NCI-H2196 (cell line): Measurements from ENCODE around the gene ATG5.

Source experiments
- DNase-seq: peaks from one replicate; lab custom pipeline; 2025; ENCODE audit not compliant: unreplicated experiment; lab: John Stamatoyannopoulos, UW

ATG5 gene

DNA sequence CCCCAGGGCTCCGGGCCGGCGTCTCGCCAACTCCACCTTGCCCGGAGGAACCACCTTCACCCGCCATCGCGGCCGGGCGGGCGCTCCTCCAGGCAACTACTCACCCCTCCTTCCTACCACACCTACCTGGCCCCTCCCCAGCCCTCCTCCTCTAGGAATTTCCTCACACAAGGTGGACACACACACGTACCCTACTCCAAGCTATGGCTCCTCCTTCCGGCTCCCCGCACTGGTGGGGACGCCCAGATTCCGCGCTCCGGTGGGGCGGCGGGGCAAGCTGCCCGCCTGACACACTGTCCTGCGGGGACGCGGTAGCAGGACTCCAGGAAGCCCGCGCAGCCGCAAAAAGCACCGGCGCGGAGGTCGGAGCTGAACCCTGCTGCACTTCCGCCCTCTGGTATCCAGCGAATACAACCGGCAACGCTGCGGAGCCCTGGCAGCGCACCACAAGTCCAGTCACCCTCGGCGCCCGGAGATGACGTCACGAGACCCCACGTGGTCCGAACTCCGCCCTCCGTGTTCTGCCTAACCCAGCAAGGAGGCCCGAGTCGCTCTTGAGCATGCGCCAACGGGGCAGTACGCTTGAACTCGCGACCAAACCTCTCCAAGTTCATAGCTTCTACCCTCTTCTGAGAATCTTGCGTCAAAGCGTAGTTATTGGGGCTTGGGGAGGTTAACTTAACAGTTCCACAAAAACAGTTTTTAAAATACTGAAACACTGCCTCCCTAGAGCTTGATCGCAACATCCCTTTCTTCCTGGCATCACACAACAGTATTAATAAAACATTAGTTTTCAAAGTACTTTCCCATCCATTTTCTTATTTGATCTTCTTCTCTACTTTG, at the start of gene ATG5:
TSS of gene ATG5 (minus strand) at position 425 of the 843 bp plus-strand sequence. CDS start 9,552 bp downstream, outside the sequence.
- DNase-seq = peak; percentile 98

DNA sequence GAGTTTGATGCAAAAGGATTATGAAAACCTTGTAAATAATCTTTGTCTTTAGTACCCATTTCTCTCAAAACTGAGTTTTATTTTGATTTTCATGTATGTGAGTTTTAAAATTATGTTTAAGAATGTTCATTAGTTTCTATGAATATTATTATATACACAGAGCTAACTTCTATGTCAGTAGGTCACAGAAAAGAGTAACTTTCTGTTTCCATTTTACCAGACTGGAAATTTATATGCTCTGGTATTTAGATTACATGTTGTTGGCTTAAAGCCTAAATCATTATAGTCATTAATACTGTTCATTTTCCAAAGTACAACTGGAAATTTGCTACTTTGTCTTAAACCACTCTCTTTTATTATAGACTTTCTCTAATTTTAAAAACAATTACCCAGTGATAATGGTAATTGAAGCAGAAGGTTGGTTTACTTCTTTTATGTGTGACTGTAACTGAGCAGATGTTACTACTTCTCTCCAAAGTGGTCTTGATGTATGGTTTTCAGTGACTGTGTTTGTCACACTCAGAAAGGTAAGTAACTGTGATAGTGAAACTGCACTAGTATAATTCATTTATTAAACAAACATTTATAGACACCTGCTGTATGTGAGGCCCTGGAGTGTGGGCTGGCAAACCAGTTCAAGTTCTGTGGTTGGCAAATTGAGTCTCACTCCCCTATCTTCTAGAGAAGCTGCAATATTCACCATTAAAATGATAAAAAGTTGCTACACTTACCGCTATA, 48.1 kb upstream of the ATG5 start:
- no peak for DNase-seq

DNA sequence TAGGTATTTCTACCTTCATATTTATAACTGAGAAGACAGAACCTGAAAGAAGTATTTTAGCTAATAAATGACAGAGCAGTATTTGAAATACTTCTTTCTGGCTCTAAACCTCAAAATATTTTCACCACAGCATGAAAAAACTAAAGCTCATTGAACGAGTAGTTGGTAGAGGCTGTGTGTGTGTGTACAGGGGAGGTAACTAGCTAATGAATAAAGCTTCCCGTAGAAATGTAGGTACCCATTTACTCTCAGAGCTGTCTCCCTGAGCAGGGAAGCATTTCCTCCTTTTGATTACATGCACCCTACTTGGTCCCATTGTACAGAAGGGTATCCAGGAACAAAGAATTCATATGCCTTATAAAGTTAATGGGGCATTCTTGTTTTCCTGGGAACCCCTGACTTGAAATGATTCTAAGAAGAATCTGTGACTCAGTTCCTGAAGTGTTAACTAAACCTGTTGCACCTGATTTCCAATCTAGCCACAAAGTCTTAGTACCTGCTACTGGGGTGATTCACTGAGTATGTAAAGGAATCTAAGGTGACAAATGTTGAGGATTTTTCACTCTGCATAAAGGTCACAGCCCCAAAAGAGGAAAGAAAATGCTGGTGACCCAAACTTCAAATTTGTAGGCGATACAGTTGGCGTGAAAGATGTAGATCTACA, 47.4 kb upstream of the ATG5 start:
- no peak for DNase-seq

DNA sequence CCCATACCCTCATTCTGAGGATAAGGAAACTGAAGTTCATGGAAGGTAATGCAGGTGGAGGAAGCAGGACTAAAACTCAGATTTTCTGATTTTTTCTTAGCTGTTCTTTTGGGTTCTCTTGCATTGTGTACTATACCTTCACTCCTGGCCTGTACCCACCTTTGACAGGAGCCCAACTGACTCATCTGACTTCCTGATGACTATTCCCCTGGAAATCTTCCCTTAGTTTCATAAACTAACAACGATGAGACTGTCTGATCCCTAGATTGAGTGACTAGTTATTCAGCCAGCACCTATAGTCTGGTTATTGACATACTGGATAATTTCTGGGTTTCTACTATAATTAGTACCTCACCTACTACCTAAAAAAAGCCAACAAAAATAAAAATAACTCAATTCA, 45.1 kb upstream of the ATG5 start:
- no peak for DNase-seq

DNA sequence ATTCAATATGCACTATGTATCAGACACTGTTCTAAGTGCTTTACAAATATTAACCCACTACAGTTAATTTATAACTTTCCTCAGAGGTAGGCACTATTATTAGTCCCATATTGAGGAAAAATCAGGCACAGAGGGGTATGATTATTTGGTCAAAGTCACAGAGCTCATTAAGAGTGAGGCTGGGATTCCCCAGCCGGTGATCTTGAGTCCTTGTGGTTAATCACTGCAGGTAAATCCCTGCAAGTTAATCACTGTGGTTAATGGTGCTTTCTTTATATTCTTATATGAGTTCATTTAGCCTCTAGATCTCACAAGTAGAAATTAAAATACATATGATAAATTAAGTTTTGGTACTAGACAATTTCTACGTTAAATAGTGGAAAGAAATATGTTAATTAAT, 44.2 kb upstream of the ATG5 start:
- DNase-seq = no peak

DNA sequence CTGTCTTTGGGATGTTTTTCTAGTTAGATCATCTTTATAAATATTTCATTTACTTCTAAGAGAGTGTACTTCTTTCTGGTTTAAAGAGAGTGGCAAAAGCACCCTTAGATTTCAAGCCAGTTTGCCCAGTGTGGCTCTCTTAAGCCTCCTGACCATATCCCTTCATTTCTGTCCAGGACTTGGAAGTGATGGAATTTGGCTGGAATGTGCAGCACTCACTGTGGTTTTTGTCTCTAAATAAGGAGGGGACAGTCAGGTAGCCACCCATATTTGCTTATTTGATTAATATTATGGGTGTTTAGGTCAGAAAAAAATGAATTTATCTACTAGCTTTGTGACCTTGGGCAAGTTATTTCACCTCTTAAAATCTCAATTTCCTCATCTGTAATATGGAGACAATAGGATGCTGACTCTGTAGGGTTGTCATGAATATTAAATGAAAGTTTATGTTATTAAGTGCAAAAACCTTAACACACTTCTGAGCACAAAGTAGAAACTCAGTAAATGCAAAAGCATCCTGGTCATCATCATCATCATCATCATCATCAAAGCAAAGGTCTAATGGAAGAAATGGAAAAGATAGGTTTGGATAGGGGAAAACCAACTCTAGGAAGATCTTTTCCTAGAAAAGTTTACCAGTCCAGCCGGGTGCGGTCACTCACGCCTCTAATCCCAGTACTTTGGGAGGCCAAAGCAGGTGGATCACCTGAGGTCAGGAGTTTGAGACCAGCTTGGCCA, 38.0 kb upstream of the ATG5 start:
- DNase-seq = no peak

DNA sequence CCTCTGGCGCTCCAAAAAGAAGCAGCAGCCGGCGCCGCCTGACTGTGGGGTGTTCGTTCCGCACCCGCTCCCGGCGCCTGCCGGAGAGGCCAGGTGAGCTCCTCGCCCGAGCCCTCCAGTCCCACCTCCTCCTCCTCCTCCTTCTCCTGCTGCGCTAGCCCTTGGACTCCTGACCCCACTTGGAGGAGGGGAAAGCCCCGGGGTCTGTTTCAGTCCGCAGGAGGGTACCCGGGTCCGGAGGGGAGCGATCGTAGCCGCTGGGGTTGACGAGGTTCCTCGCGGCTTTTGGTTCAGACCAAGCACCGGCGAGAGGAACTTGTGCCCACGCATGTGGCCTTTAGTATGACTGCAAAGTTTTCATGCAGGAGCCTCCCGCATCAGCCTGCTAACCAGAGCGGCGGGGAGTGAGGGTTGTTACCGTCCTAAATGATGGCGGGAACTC, 35.5 kb upstream of the ATG5 start:
- peak; percentile 16 for DNase-seq

DNA sequence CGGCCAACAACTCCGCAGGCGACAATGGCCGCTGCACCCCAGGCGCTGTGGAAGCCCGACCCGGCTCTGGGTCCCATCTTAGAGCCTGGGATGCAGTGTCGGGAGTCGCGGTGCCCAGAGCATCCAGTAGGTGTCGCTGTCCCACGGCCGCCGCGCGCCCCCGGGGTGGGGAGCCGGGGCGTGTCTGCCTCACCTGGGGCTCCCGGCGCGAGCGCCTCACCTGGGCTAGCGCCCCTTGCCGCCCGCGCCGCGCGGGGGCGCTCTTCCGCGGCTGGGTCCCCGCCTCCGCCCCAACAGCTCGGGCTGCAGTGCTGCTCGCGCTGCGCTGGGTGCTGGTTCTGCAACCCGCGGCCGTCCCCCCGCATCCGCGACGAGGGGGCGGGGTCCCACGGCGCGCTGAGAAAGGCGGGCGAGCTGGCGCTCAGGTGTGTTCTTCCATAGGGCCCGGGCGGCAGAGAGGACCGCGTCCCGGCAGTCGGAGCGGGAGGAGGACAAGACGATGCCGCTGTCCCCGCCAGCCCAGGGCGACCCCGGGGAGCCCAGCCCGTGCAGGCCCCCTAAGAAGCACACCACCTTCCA, 34.9 kb upstream of the ATG5 start, which contains the start of gene CRYBG1:
TSS of gene CRYBG1 (plus strand) at position 308 of the 579 bp plus-strand sequence. CDS start at position 500, 192 bp downstream.
- DNase-seq = peak; percentile 84

DNA sequence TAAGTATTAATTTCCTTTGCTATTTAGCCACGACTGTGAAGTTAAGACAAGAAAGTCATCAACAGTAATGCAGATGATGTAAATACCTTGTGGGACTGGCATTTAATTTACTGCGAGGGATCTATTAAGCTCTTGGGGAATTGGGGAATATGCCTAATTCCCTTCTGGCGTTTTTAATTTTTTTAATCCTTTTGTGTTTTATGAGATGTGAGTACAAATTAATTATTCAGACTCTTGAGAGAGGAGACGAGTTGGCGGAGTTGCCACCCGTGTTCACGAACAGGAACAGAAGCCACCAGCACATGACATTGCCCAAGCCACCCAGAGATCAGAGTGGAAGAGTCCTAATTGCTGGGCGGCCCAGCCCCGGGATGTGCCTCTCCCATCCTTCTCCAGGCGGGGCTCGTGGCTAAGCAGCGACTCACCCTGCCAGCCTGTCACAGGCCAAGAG, 34.4 kb upstream of the ATG5 start:
- DNase-seq = no peak

DNA sequence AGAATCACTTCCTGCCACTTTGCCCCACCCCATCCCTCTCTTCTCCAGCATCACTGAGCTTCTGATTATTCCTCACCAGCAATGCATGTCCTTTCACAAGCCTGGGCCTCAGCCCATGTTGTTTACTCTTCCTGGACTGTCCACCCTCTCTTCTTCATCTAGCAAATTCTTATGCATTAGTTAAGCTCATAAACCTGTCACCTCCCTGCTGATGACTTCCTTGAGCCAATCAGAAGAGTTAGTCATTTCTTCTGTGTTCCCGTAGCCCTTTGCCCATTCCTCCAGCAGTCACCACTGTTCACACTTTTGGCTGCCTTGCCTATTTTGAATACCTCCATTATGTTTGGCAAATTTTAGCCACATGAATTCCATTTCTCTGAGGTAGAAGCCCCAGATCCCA, 30.8 kb upstream of the ATG5 start:
- DNase-seq = no peak

DNA sequence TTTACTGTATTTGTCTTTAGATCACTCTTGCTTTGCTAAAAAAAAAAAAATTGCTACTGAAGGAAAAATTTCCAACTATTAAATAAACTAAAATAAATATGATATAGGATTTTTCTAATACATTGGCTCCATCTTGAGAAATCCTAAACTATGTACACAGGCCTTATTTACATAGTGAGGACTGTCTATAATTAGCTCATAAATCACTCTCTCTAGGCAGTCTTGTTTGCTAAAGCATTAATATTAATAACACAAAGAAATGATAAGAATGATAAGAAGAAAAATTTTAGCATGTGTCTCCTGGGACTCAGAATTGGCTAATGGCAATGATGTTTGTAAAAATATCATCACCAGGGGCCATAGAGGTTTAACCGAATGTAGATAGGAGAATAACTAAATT, 21.7 kb upstream of the ATG5 start:
- no peak for DNase-seq

DNA sequence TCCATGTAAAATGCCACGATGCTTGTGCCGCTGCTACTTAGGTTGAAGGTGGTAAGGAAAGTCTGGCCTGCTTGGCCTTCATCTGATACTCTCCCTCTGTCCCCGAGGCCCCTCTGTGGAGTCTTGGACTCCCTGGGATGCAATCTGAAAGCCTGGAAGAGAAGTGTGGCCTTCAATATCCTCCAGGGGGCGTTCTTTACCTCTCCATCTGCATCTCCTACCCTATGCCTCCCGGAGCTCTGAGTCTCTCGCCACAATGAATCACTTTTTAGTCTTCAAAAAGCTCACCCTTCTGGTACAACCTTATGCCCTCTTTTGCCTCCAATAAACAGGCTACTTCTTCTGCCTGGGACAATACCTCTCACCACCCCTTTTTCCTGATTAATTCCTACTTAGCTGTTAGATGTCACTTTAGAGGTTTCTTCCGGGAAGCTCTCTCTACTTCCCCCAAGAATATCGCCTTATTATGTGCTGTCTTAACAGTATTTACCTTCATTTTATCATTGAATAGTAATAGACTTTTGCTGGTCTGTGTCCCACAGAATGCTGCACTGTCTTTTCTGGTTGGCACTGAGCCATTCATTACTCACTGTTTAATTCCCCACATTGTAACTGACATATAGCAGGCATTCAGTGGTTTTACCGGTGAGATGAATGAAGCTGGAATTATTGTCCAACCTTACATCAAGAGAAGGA, 13.9 kb upstream of the ATG5 start:
- peak; percentile 75 for DNase-seq

DNA sequence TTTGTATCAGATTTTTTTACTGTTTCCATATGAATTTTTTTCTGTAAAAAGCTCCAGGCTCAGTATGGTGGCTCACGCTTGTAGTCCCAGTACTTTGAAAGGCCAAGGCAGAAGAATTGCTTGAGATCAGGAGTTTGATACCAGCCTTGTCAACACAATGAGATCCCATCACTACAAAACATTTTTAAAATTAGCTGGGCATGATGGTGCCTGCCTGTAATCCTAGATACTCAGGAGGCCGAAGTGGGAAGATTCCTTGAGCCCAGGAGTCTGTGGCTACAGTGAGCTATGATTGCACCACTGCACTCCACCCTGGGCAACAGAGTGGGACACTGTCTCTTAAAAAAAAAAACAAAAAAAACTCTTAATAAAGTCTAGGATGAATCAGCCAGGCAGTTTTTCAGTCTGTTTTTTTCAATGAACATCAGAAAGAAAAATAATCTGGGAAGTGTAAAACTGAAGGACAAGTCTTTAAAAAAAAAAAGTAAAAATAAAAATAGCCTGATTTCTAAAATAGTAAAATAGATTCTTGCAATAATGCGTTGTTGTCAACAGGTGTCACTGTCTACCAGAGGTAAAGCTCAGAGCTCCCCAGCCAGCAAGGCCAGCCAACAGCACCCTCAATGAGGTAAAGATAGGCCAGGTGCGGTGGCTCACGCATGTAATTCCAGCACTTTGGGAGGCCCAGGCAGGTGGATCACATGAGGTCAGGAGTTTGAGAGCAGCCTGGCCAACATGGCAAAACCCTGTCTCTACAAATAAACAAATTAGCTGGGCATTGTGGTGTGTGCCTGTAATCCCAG, 9.3 kb upstream of the ATG5 start:
- peak; percentile 73 for DNase-seq

DNA sequence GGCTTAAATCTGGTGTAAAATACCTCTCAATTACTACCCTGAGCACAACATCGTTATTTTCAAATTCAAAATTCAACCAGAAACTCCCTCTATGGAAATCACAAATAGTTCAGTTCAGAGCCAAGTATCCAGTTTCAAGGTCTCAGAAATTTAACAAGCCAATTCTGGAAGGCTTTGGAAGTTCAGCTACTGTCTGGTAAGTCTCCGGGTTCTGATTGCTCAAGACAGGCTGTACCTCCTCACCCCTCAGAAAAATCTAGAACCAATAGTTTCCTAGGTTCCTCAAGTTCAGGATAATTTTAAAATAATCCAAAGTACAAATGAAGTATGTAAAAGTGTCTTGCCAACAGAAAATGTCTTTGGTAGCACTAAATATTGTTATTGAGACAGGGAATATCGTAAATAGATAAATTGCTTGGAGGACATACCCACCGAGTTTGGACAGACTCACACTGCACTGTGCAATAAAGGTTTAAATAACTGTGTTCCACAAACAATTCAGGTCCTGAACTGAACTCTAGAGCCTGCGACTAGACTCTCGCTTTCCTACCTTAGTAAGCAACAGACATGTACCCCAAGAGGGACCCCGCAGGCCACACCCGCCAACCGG, 729 bp downstream of the ATG5 start:
- DNase-seq = no peak

DNA sequence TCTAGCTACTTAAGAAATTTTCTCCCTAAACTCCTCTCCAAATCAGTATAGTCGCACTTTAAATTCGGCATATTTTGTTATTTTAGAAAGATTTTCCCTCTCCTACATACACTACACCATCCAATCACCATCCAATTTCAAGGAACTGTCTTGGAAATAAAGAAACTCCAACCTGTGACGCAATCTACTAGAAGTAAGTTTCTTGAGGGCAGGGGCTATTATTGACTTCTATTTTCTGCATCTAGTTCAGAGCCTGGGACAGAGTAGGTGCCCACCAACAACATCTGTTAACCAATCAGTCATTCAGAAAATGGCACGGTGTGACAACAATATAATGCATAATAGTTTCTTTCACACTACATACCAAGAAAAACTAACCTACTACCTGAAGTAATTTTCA, 3.6 kb downstream of the ATG5 start:
- no peak for DNase-seq

DNA sequence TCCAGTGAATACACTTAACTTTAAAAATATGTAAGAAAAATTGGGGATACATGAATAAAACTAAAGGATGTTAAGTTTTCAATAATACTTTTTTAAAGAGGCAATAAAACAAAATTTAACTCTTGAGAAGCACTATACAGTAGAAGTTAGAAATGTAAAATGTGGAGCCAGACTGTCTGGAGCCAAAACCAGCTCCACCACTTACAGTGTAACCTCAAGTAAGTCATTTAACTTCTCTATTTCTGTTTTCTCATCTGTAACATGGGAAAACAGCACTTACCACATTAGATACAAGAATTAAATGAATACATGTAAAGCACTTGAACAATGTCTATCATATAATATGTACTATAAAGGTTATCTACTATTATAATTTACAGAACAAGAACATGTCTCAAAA, 6.7 kb downstream of the ATG5 start:
- no peak for DNase-seq

DNA sequence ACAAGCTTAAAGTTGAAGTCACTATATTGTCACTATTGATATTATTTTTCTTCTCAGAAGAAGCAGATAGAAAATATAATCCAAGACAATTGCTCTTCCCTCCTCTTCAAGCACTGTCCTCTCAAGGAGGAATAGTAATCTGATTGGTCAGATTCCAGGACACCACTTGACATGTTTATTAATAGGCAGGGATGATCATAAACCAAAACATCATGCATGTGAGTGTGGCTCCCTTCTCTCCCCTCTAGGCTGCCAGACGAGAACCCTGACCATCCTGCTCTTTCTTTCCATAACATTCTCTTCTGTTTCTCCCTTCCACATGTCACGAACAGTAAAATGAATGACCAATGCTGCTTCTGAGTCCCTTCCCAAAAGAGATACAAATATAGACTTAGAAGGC, 7.5 kb downstream of the ATG5 start:
- DNase-seq = no peak

DNA sequence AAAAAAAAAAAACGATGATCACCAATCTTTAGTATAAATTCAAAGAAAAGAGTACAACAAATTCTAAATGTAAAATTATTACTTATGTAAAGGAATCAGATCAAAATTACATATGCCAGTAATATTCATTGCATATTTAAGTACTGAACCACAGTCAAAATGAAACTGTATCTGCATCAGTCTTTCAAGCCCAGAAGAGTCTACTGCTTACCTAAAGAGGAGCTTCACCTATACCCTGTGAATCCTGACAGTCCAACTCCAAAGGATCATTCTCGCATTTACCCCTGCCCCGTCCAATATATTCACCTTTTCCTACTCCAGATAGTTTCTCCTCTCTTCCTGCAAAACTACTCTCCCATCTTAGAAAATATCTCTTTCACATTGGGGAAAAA, 9.2 kb downstream of the ATG5 start:
- no peak for DNase-seq
